NCI-H748 treated with DMSO at 0.1 percent for 48 hours (cell line): ENCODE measurements around the gene ACTR5.
A peak's percentile ranks its signal among the peaks of the same experiment; 100 is the strongest.

ENCODE experiments used
- DNase-seq: peaks from one replicate; lab custom pipeline; 2025; lab: John Stamatoyannopoulos, UW

The ACTR5 gene

GRCh38 chr20:38728911-38729642, 19.2 kb upstream of the ACTR5 start:
- DNase-seq = peak; percentile 15

GRCh38 chr20:38729767-38730166, 18.5 kb upstream of the ACTR5 start:
- no peak for DNase-seq

DNA sequence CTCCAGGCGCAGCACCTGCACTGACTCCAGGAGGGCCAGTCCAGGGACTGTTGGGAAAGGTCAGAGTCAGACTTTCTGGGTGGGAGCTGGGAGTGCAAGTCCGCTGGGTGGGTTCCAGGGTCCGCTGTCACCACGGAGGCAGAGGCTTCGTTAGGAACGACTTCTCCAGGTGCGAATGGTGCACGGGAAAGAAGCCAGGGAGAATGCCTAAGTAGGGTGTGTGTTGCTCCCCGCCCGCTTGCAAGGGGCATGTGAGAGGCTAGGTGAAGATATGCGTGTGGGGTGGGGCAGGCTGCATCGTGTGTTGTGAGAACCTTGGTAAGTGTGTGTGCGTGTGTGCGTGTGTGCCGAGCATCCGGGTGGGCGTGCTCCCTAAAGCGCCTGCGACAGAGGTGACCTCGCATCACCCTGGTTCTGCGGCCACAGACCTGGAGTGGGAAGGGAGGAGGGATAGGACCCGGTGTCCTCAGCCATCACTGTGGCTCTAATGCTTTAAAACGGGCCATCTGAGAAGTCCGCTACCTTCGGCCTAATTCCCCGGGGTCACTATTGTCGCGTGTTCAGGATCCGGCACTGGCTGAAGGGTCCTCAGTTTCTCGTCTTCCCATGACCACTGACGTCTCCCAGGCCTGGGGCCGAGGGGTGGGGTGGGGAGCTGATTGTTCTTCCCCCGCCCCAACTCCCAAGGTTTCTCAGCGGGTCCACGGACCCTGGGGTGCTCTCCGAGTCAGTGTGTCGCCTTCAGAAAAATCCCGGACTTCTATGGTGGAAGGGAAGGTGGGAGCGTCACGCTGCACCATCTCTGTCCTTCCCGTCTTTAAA, 17.9 kb upstream of the ACTR5 start:
- no peak for DNase-seq

DNA sequence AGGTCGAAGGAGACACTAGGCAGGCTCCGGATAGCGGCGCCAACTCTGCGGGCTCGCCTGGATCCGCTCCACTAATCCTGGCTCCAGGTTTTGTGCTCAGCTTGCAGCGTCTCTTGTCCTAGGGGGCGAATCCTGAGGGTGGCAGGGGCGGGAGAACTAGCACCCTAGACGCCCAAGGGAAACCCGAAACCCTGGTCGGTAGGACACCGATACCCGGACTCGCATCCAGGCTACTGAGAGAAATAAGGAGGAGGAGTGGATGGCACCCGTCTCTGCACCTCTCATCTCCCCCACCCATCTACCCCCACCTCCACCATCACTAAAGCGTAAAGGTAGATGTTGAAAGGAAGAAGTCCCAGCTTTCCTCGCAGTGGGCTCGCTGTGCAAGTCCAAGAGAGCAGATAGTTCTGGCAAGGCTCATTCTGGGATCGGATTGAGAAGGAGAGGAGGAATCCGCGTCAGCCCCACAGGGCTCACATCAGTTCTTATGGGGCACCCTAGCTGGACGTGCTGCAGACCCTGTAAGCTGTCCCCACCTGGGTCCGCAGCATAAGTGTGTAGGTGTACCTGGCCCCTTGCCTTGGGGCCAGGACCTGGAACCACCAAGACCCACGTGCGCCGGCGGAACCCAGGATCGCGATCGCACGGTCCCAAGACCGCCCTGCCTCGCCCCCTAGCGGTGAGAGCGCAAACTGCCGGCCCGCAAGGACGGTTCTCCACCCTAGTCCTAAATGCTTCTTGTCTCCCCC, 17.1 kb upstream of the ACTR5 start:
- DNase-seq = peak; percentile 7

GRCh38 chr20:38731738-38732113, 16.5 kb upstream of the ACTR5 start:
- DNase-seq = no peak

DNA sequence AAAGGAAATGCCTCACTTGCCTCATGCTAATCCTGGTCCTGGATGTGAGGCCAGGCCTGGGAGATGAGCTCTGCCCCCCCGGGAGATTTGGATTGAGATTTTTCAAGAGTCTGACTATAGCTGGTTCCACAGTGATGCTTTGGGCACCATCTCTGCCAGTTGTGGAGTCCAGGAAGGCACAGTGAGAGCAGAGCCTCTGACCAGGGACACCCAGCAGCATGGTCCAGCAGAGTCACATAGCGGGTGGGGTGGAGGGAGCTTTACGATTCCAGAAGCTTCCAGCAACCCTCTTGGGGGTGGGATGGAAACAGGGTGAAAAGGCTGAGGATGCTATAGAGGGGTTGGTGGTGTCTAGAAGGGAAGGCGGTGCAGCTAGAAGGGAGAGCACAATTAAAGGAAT, 15.3 kb upstream of the ACTR5 start:
- DNase-seq = no peak

- no peak for DNase-seq
Observed at GRCh38 chr20:38735172-38735571, 13.1 kb upstream of the ACTR5 start.

DNA sequence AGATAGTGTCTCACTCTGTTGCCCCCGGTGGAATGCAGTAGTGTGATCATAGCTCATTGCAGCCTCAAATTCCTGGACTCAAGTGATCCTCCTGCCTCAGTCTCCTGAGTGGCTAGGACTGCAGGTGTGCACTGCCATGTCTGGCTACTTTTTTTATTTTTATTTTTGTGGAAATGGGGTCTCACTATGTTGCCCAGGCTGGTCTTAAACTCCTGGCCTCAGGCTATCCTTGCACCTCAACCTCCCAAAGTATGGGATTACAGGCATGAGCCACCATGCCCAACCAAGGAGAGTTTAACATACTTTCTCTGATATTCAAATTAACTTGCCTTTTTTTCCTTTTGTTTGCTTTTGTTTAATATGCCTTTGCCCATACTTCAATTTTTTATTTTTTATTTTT, 10.4 kb upstream of the ACTR5 start:
- DNase-seq = no peak

GRCh38 chr20:38745757-38746156, 2.5 kb upstream of the ACTR5 start:
- no peak for DNase-seq

GRCh38 chr20:38747495-38748096, 664 bp upstream of the ACTR5 start:
- no peak for DNase-seq

- DNase-seq = peak; percentile 32
Observed at GRCh38 chr20:38748861-38749149, 545 bp downstream of the ACTR5 start.

DNA sequence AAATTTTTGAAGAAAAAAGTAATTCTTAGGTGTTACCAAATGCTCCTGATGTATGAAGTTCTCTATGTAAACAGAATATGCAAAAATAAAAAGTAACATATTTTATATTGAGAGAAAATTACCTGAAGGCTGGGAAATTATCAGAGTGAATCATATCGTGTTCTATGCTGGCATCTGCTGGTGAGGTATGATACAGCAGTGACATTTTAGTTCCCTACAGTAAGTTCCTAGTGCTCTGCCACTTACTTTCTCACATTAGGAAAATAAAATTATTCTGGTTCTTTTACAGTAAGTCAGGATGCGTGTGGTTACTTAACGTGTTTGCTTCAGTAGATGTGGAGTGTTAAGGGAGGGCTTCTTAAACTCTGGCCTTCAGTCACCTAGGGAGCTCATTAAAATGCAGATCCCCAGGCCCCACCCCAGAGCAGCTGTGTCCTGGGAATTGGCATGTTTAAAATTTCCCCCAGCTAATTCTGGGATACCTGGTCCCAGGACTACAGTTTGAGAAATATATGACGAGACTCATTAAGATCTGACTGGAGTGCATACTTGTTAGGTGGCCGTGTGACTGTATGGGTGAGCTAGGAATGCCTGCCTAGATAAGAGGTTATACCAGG, 3.2 kb downstream of the ACTR5 start:
- DNase-seq = peak; percentile 6

- DNase-seq = no peak
Observed at GRCh38 chr20:38752029-38752428, 3.8 kb downstream of the ACTR5 start.

- DNase-seq = no peak
Observed at GRCh38 chr20:38754924-38755323, 6.7 kb downstream of the ACTR5 start.

DNA sequence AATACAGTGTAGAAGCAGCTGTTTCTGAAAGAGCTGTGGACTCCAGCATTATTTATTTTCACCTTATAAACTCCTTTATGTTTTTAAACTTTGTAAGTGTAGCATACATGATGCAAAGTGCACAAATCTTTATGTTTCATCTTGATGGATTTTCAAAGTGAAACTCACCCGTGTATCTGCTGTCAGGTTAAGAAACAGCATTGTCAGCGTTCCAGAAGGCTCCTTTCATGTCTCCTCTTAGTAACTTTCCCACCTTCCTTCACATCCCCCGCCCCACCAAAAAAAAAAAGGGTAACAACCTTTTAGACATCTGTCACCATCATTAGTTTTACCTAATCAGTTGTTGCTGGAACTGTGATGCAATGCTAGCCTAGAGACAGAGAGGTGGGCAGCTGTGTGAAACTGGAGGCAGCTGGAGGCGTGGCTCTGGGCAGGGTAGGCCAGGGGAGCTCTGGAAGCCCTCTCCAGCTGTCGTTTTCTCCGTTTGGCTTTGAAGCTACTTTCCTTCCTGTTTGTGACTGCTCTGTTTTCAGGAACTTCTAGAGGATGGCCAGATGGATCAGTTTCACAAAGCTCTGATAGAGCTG, 7.2 kb downstream of the ACTR5 start:
- no peak for DNase-seq

DNA sequence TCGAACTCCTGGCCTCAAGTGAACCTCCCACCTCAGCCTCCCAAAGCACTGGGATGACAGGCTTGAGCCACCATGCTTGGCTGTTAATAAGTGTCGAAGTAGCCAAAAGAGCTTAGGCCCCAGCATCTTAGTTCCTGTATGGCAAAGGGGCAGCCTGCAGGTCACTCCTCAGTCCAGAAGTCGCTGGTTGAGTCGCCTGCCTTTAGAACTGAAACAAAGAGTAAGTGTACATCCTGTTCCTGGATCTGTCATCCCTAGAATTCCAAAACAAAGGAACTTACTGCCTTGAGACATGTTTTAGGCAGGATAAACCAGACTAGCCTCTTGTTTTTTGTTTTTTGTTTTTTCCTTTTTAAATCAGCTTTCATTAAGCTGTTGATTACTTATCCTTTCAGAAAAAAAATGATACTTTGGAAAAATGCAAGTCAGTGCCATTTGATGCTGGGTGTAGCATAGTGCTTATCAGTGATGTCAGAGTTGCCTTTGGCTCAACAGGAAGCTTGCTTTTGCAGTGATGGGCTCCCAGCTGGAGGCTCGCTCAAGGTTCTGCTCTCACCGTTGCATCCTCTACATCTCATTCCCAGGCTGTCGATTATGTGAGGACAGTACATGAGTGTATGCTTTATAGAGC, 9.0 kb downstream of the ACTR5 start:
- no peak for DNase-seq

DNA sequence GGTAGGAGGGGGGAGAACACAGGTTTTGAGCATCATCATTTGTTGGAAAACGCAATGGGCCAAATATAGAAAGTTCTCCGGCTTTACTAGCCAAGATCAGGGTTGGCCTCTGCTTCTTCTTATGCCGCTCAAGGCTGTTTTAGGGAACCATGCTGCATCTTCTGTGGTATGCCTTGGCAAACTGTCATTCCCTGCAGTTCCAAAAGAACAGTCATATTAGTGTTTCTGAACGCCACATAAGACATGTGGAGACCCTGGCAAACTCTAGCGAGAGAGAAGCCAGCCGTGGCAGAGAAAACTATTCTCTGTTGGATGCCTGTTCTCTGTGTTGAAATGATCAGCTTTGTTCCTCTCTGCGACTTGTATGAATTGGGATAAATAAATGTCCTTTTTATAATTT, 10.8 kb downstream of the ACTR5 start:
- DNase-seq = no peak

DNA sequence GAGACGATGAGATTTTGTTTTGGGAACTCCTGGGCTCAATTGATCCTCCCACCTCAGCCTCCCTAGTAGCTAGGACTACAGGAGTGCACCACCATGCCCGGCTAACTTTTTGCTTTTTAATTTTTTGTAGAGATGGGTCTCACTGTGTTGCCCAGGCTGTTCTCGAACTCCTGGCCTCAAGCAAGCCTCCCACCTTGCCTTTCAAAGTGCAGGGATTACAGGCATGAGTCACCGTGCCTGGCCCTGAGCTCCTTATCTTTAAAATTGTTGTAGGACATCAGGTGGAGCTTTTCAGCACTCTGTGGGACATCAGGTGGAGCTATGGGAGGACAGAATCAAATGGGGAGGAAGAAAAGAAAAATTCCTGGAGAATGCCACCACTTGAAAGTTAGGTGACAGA, 12.7 kb downstream of the ACTR5 start:
- DNase-seq = no peak

- DNase-seq = no peak
Observed at GRCh38 chr20:38762174-38762573, 13.9 kb downstream of the ACTR5 start.

DNA sequence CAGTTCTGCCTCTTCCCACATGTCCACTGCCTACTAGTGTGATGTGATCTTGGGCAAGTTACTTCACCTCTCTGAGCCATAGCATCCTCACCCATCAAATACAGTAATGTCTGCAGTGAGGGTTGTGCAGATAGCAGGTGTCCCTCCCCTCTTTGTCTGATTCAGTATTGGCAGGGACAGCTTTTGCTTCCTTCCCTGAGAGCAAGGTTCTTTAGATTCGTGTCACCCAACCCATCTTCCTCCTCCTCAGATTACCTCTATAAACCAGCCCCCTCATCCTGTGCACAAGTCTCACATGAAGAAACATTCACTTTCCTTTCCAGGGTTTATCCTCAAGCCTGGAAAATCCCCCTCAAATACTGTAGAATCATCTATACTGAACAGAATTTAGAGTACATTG, 15.4 kb downstream of the ACTR5 start:
- DNase-seq = no peak

DNA sequence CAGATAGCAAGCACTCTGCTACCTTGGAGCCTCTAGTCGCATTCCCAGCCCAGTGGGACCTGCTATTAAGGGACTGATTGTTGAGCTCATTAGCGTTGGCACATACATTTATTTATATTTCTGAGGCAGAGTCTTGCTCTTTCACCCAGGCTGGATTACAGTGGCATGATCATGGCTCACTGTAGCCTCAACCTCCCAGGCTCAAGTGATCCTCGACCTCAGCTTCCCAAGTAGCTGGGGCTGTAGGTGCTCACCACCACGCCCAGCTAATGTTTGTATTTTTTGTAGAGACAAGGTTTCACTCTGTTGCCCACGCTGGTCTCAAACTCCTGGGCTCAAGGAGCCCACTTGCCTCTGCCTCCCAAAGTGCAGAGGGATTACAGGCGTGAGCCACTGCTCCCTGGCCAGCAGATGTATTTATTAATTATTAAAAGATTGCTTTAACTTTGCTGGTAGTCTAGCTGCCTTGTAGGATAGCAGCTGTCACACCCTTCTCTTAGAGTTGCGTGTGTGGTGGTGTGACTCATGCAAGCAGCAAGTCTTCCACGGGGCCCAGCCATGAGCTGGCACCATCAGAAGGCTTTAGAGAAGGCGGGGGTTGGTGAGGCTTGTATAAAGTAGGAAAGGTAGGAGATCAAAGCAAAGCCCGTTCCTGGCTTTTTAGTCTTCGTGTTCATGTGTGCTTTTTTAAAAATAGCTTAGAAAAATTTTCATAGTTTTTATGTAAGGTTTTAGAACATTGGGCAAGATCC, 16.5 kb downstream of the ACTR5 start:
- no peak for DNase-seq
